Ishikawa (cell line): ENCODE results near the gene RAB12.

Source experiments
- CEBPB ChIP-seq: IDR thresholded peaks from 2 replicates; pipeline ENCODE4 v1.6.1; 2012
- CREB1 ChIP-seq: IDR thresholded peaks from 2 replicates; pipeline ENCODE4 v1.6.1; 2012; ENCODE audit warnings: low read depth
- EGR1 ChIP-seq: IDR thresholded peaks from 2 replicates; pipeline ENCODE4 v1.6.1; 2012
- EP300 ChIP-seq: IDR thresholded peaks from 2 replicates; pipeline ENCODE4 v1.6.1; 2012; ENCODE audit warnings: borderline replicate concordance
- FOXM1 ChIP-seq: IDR thresholded peaks from 2 replicates; pipeline ENCODE4 v1.6.1; 2012; ENCODE audit warnings: low read depth, borderline replicate concordance
- NFIC ChIP-seq: IDR thresholded peaks from 2 replicates; pipeline ENCODE4 v1.6.1; 2012
- RAD21 ChIP-seq: IDR thresholded peaks from 2 replicates; pipeline ENCODE4 v1.6.1; 2012; ENCODE audit warnings: low read depth
- TAF1 ChIP-seq: IDR thresholded peaks from 2 replicates; pipeline ENCODE4 v1.6.1; 2012; ENCODE audit warnings: low read depth, mild to moderate bottlenecking
- TCF12 ChIP-seq: IDR thresholded peaks from 2 replicates; pipeline ENCODE4 v1.6.1; 2012; ENCODE audit warnings: low read depth
- TEAD4 ChIP-seq: IDR thresholded peaks from 2 replicates; pipeline ENCODE4 v1.6.1; 2012
- YY1 ChIP-seq: IDR thresholded peaks from 2 replicates; pipeline ENCODE4 v1.6.1; 2012; ENCODE audit warnings: low read depth
- ZBTB7A ChIP-seq: IDR thresholded peaks from 2 replicates; pipeline ENCODE4 v1.6.1; 2012; ENCODE audit warnings: low read depth
- TF ChIP-seq, protein P1 (sequence below): IDR thresholded peaks from 2 replicates; pipeline ENCODE4 v1.6.1; 2012; ENCODE audit warnings: low read depth, mild to moderate bottlenecking
- TF ChIP-seq, protein P2 (sequence below): IDR thresholded peaks from 2 replicates; pipeline ENCODE4 v1.6.1; 2012
- TF ChIP-seq, protein P3 (sequence below): IDR thresholded peaks from 2 replicates; pipeline ENCODE4 v1.6.1; 2012

Gene RAB12

GRCh38 chr18:8562919-8563318, 46.3 kb upstream of the RAB12 start:
- TF ChIP-seq NFIC (no peak), FOXM1 (no peak), CEBPB (no peak), EP300 (no peak), TCF12 (no peak), YY1 (no peak), TEAD4 (no peak), CREB1 (no peak), EGR1 (no peak), TAF1 (no peak), RAD21 (no peak), ZBTB7A (no peak)
- TF ChIP-seq, protein P1, sequence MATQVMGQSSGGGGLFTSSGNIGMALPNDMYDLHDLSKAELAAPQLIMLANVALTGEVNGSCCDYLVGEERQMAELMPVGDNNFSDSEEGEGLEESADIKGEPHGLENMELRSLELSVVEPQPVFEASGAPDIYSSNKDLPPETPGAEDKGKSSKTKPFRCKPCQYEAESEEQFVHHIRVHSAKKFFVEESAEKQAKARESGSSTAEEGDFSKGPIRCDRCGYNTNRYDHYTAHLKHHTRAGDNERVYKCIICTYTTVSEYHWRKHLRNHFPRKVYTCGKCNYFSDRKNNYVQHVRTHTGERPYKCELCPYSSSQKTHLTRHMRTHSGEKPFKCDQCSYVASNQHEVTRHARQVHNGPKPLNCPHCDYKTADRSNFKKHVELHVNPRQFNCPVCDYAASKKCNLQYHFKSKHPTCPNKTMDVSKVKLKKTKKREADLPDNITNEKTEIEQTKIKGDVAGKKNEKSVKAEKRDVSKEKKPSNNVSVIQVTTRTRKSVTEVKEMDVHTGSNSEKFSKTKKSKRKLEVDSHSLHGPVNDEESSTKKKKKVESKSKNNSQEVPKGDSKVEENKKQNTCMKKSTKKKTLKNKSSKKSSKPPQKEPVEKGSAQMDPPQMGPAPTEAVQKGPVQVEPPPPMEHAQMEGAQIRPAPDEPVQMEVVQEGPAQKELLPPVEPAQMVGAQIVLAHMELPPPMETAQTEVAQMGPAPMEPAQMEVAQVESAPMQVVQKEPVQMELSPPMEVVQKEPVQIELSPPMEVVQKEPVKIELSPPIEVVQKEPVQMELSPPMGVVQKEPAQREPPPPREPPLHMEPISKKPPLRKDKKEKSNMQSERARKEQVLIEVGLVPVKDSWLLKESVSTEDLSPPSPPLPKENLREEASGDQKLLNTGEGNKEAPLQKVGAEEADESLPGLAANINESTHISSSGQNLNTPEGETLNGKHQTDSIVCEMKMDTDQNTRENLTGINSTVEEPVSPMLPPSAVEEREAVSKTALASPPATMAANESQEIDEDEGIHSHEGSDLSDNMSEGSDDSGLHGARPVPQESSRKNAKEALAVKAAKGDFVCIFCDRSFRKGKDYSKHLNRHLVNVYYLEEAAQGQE = no peak
- TF ChIP-seq, protein P2, sequence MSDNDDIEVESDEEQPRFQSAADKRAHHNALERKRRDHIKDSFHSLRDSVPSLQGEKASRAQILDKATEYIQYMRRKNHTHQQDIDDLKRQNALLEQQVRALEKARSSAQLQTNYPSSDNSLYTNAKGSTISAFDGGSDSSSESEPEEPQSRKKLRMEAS = no peak
- TF ChIP-seq, protein P3, sequence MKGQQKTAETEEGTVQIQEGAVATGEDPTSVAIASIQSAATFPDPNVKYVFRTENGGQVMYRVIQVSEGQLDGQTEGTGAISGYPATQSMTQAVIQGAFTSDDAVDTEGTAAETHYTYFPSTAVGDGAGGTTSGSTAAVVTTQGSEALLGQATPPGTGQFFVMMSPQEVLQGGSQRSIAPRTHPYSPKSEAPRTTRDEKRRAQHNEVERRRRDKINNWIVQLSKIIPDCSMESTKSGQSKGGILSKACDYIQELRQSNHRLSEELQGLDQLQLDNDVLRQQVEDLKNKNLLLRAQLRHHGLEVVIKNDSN = no peak

- TF ChIP-seq, protein P2 = no peak
- TF ChIP-seq TEAD4 (no peak), EP300 (no peak), FOXM1 (no peak), NFIC (no peak), EGR1 (no peak), CEBPB (no peak)
These were observed 37.8 kb upstream of the RAB12 start for GRCh38 chr18:8571399-8571798.

- TF ChIP-seq RAD21 (no peak), TAF1 (no peak), TEAD4 (no peak), NFIC (no peak), CREB1 (no peak), EP300 (no peak), TCF12 (no peak), FOXM1 (no peak)
- TF ChIP-seq, protein P1 = no peak
- TF ChIP-seq, protein P2 = no peak
- TF ChIP-seq, protein P3 = no peak
These were observed 24.4 kb upstream of the RAB12 start for GRCh38 chr18:8584798-8585197.

DNA sequence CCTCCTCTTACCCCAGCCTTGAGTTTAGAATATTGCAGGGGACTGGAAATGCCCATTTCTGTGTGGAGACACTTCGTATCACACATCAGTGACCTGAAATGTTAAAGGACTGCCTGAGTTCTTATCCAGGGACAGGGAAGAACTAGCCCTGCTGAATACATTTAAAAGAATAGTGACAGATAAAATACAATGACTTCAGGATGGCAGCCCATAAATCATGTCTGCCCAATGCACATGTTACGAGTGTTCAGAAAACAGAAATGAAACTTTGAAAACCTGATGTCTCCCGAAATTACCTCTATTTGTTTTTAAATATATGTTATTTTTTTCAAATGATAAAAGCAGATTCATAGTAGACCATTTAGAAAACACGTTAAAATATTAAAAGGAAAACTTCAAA, 22.3 kb upstream of the RAB12 start:
- no peak for TF ChIP-seq ZBTB7A

DNA sequence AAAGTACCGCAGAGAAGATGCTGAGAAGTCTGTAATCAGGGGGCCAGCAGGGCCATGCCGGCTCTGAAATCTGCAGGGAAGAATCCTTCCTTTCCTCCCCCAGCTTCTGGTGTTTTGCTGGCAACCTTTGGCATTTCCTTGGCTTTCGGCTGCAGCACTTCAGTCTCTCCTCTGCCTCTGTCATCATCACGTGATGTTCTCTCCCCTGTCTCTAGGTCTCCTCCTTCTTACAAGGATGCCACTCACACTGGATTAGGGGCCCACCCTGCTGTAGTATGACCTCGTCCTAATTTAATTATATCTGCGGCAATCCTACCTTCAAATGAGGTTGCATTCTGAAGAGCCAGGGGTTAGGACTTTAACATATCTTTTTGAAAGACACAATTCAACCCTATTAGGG, 13.8 kb upstream of the RAB12 start:
- TF ChIP-seq TEAD4 (no peak), FOXM1 (no peak), YY1 (no peak), EP300 (no peak), EGR1 (no peak), TAF1 (no peak), NFIC (no peak)
- TF ChIP-seq, protein P1 = no peak
